HS-27A (cell line): ENCODE results near the gene C2orf42.
A peak's percentile ranks its signal among the peaks of the same experiment; 100 is the strongest.
"Not testable (repeated sequence)": the region's sequence is repeated elsewhere in the genome, so short reads cannot be mapped to it uniquely, and the experiment has no call there.

Experiments
- DNase-seq: peaks from one replicate; pipeline ENCODE4 v3.0.0-alpha.2; 2012; ENCODE audit warnings: low read depth, missing footprints

The C2orf42 gene

DNA sequence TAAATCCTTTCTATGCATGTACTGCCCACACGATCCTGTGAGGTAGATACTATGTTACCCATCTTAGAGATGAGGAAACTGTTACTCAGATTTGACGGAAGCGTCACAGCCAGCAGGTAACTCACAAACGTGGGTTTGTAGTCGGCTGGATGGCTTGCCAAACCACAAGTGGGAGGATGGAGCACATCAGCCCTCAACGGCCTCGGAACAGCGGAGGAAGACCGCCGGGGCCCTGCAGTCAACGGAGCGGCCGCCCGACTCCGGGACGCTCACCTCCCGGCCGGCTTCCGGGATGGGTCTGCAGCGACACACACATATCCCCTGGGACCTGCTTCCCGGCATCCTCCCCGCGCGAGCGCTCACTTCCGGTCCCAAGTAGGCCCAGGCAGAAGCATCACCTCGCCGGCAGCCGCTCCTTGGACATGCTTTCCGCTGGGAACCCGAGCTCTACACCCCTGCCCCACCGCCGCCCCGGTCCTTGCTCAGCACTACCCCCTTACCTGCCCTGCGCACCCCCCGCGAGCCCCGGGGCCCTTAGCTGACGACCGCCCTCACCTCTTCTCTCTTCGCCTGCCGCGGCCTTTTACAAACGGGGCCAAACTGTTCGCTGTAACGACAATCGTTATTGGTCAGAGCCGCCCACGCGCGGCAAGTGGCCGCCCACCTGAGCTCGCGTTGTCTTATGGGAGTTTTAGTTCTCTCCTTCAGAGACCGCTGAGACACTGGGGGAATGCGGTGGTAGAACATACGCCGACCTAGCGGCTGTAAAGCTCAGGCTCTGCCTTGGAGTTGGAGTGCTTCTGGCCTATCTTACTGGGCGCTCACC is at the start of gene C2orf42:
TSS of gene C2orf42 (minus strand) at position 602 of the 826 bp plus-strand sequence. CDS start 9,034 bp downstream, outside the sequence.
- DNase-seq = peak; percentile 79

- DNase-seq = no peak
These were observed 49.8 kb upstream of the C2orf42 start for GRCh38 chr2:70240599-70240998.

- no peak for DNase-seq
These were observed 43.1 kb upstream of the C2orf42 start for GRCh38 chr2:70233926-70234325.

DNA sequence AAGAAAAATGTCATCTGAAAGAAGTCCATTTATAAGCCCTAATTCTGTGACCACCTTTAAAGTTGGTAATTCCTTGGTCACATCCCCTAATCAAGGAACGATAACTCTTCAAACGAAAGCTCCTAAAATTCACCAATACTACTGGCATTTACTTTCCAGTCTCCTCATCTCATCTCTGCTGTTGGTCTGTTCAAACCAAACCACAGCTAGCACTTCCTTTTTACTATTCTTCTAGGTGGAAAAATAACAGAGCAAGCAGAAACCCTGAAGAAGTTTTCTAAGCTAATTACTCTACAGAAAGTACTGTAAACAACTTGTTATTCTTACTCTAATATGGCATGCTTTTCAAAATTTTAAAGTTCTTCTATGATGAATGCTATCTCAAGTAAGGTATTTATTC is 36.0 kb upstream of the C2orf42 start:
- no peak for DNase-seq

DNA sequence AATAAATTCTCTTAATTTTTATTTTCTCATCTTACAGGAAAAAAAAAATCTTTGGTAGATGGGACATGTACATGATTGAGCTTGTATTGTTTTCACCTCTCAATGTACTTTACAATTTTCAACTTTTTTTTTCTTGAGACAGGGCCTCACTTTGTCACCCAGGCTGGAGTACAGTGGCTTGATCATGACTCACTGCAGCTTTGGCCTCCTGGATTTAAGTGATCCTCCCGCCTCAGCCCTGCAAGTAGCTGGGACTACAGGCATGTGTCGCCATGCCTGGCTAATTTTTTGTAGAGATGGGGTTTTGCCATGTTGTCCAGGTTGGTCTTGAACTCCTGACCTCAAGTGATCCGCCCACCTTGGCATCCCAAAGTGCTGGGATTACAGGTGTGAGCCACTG is 32.5 kb upstream of the C2orf42 start:
- not testable (repeated sequence) for DNase-seq

GRCh38 chr2:70214953-70215549 is 24.2 kb upstream of the C2orf42 start:
- peak; percentile 41 for DNase-seq

- DNase-seq = no peak
These were observed 23.5 kb upstream of the C2orf42 start for GRCh38 chr2:70214365-70214764.

- DNase-seq = no peak
These were observed 21.6 kb upstream of the C2orf42 start for GRCh38 chr2:70212298-70212932.

DNA sequence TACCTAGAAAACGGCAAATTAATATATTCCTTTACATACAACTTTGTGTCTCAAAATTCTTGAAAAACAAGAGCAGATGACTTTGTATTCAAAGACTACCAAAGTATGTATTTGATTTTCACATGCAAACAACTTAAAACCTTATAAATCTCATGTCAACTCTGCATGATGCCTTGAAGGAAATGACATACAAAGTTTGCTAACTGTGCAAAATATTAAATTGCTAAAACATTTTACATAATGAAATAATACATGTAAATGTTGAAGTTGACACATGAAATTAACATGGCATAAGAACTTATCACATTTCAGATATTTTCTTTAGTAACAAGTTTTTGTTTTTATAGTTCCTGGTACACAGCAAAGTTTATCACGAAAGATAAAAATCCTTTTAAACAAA is 20.8 kb upstream of the C2orf42 start:
- no peak for DNase-seq

- no peak for DNase-seq
These were observed 13.6 kb upstream of the C2orf42 start for GRCh38 chr2:70204452-70204851.

DNA sequence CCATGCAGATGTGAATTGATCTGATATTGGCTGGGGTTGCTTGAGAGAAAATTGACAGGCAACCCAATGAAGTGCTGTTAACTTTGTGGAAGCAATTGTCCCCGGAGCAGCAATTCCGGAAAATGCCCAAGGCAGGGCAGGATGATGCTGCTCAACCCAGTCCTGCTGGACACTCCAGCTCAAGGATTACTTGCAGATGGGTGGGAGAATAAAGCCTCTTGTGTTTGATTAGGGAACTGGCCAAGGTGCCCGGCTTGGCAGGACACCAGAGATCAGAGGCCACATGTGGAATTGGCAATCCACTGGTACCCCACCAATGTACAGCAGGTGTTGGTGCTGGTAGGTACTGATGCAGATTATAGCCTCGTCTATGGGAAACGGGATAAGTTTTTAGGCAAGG is 12.3 kb upstream of the C2orf42 start:
- DNase-seq = no peak

DNA sequence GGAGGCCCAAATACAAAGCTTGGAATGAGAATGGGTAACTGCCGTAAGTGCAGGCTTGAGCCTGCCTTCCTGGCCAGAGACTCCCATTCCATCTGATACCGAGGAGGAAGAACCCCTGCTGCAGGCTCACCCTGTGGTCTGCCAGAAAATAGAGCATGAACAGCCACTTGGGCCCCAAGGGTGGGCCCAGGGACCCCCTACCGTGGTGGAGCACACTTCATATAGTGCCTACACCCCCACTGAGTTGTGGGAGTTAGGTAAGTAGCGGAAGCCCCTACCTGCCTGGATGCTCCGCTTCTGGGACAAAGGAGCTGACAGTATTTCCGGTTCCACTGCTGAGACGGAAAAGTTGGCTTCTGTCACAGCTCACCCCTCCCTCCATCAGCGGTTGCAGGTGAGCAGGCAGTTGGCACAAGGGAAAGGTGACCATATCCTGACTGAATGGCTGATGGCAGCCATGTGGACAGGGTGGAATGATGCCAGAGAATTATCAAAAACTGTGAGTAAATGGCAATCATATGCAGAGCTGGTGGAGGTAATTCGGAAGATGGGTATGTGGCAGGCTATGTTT is 11.5 kb upstream of the C2orf42 start:
- DNase-seq = no peak

- DNase-seq = no peak
These were observed 11.0 kb upstream of the C2orf42 start for GRCh38 chr2:70201831-70202230.

DNA sequence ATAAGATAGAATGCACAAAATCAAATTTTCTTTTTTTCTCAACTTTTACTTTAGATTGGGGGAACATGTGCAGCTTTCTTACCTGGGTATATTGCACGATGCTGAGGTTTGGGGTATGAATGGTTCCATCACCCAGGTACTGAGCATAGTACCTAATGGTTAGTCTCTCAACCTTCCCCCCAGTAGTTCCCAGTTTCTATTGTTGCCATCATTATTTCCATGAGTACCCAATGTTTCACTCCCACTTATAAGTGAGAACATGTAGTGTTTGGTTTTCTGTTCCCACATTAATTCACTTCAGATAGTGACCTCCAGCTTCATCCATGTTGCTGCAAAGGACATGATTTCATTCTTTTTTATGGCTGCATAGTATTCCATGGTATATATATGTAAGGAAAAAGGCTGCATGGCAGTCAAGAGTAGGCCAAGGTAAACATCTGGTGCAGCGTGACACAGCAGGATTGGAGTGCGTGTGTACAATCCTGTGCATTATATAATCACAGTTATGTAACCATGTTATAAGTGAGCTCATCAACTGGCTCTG is 10.5 kb upstream of the C2orf42 start:
- no peak for DNase-seq

DNA sequence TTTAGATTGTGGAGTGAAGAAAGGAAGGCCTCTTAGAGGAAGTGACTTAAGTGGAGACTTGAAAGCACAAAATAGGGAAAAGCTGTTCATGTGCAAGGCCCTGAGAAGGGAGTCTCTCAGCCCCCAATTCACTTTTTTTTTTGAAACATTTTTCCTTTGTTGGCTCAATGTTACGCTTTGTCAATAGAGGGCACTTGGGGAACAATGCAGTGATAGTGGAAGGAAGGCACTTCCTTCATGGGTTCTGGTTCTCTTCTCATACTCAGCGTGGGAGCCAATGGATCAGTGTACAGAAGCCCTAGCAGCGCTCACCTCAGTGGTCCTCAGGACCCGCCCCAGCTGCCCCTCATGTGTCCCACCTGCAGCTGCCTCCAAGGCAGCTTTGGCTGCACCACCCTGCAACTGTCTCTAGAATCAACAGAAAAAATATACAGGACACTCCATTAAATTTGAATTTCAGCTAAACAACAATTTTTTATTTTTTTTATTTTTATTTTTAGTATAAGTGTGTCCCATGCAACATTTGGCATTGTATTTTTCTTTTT is 8.6 kb upstream of the C2orf42 start:
- DNase-seq = no peak

DNA sequence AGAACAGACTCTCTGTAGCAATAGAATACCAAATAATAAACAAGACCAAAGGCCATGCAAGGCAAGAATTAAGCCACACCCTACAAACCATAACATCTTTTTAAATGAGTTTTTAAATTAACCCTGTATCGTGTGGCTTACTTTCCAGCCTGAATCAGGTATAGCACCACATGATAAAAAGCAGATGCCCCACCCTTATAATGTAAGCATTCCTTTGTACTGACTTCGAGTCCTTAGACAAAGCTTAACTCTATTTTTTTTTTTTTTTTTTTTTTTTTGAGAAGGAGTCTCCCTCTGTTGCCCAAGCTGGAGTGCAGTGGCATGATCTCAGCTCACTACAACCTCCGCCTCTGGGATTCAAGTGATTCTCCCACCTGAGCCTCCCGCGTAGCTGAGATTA is 1.7 kb upstream of the C2orf42 start:
- DNase-seq = no peak

DNA sequence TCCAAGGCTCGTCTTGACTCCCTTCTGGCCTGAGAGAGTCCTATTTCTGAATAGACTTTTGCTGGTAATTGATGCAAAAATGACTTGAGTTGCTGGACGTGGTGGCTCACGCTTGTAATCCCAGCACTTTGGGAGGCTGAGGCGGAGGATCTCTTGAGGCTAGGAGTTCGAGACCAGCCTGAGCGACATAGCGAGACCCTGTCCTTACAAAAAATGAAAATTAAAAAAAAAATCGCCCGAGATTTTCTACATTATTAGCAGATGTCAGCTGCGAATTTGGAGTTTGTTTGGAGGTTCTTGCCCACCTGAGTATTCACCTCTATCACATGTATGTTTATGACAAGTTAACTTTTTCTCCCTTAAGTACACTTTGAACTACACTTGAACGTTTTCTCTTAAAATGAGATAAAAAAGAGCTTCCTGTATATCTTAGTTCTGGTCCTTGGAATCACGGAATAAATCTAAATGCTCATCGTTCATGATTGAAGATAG is 471 bp upstream of the C2orf42 start:
- DNase-seq = no peak

DNA sequence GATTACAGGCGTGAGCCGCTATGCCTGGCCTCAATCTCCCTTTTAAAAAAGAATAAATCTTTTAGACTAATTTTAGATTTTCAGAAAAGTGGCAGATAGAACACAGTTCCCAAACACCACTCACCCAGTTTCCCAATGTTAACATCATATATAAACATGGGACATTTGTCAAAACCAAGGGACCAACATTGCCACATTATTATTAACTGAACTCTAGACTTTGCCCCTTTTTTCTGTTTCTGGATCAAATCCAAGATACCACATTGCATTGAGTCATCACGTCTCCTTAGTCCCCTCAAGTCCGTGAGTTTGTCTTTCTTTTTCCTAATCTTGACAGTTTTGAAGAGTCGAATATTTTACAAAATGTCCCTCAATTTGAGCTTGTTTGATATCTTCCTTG is 2.4 kb downstream of the C2orf42 start:
- DNase-seq = no peak

- not testable (repeated sequence) for DNase-seq
These were observed 3.6 kb downstream of the C2orf42 start for GRCh38 chr2:70187170-70187569.

DNA sequence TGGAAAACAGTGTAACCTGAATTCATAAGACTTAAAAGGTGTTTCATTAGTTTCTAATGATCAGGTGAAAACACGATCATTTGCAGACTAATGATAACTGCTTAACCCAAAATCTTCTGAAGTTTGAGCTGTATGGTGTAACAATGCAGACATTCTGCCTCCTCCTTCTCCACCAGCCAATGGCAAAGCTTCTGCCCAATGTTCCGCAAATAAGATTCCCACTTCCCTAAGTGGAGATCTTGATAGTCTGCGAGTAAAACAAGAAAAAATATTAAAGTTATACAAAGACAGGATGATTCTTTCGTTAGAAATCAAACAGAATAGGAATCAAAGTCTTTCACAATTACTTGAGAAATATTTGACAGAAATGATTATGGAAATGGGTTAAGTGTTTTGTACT is 8.1 kb downstream of the C2orf42 start:
- DNase-seq = no peak

GRCh38 chr2:70181363-70181956 is 9.4 kb downstream of the C2orf42 start:
- DNase-seq = no peak

GRCh38 chr2:70173520-70173919 is 17.3 kb downstream of the C2orf42 start:
- no peak for DNase-seq
